Muscle of back (tissue), 11 donors: ENCODE measurements around the gene TCF4. TPM values are rescaled to one million over a fixed set of nuclear protein-coding genes. Genes with fewer than 3 reads are reported as not detected.
A peak's percentile ranks its signal among the peaks of the same experiment; 100 is the strongest.
"Not testable (repeated sequence)": the region's sequence is repeated elsewhere in the genome, so short reads cannot be mapped to it uniquely, and the experiment has no call there.

Experiments
- DNase-seq, 3 donors: peaks; one replicate each; pipeline versions ENCODE4 v3.0.0 to v3.0.0-alpha.2; 2013
- polyA plus RNA-seq, 10 donors: library from polyadenylated mRNA; unstranded; fragments of 120-200 nt; gene quantifications; one replicate each; pipeline ENCODE4 v1.2.1, GENCODE V29; 2013; ENCODE audit not compliant: insufficient read length in 10 of 10

The TCF4 gene
- polyA plus RNA-seq, 10 donors: 96.8 to 173 (median 130) TPM

DNA sequence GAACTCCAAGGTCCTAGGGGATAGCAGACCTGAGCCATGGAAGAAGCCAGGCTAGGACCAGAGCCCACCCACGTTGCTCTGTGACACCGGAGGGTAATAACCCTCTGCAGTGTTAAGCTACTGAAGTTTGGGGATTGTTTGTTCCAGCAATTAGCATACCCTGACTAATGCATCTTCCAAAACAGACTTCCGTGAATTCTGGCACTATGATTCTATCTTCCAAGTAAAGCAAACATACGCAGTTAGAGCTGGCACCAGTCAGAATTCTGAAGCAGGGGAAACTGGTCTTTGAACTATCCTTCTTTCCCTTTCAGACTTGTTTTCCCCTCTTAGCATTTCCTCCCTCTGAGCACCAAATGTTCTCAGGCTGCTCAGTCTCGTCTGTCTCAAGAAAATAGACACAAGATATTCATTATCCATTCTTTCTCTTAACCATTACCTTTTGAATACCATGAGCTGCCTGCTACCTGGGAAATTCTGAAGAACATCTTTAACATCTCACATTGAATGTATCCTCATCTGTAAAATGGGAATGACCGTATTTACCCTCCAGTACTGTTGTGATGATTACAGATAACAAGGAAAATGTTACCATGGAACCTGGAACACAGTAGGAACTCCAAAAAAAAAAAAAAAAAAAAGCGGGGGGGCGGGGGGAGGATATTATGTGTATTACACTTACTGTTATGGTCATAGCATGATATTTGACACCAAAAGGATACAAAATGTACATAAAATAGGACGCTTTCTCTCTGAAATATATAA, 108.2 kb downstream of the TCF4 start:
- DNase-seq: no peak

DNA sequence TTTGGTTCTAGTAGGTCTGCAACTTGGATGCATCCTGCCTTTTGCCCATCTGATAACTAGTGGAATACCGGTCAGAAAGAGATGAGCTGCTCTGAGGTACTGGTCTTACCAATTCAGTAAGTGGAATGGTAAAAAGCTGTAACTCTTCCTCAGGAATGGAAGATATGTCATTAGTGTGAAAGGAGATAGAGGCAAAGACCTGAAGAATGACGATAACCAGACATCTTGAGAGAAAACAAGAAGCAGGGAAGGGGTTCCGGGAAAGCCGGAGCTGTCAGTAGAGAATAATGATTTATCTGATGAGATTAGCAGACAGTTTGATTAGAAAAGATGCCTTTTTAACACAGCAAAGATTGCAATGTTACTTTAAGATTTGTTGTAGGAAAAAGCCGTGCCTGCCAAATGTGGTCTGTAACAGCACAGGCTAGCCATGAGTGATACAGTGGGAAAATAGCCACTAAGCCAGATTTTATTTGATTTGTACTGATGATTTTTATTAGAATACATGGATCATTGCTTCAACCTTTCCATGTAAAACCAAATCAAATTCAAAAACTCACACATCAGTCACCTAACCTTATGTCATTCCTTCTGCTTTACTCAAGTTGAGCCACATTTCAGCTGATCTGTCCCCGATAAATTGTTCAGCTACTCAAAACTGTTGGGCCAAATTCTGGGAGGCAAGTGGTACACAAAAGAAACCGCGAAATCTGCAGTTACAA, 110.0 kb downstream of the TCF4 start:
- peak; percentile 61 to 86 (median 65) for DNase-seq

DNA sequence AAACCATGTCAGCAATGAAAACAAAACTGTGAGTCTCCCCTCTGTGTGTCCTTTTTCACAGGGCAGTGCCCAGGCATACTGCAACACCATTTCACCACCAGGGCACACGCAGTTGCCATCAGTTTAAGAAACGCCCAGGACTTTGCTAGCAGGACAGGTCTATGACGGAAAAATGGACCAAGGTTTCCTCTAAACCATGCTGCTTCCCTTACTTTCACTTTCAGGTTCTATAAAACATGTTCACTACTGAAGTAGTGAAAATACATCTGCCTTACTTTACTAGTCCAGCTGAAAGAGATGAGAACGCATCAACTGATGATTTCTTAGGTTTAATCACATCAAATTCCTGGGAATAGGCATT, 110.5 kb downstream of the TCF4 start:
- DNase-seq: peak; percentile 44 to 82 (median 64)

DNA sequence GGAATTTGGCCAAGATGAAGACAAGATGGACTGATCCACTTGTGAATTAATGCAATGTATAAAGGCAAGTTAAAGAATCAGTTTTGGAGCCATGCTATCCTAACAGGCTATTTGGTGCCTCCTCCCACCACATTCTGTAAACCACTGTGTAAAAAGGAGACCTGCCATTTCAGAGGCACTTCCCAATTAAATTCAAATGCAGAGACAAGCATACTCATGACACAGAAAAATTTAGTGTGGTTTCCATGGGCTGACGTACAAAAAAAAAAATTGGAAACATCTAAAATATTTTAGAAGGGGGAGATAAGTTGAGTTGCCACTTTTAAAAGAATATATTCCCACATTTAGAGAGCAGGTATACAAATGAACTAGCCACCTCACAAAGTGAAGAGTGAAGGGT, 112.1 kb downstream of the TCF4 start:
- DNase-seq: no peak

DNA sequence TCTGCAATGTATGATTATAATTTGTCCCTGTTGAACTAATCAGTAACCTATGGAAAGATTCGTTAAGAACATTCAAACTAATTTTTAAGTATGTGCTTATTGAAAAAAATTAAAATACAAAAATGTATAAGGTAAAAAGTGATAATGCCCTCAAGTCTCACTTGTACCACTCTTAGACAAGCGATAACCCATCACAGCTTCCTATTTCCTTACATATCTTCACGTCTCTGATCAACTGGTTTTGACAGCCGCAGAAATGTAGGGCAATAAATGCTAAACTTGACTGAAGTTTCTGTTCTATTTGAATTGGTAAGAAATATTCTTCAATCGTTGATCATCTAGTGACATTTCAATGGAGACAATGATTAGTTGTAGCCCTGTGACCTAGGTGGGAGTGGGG, 112.5 kb downstream of the TCF4 start:
- no peak for DNase-seq

DNA sequence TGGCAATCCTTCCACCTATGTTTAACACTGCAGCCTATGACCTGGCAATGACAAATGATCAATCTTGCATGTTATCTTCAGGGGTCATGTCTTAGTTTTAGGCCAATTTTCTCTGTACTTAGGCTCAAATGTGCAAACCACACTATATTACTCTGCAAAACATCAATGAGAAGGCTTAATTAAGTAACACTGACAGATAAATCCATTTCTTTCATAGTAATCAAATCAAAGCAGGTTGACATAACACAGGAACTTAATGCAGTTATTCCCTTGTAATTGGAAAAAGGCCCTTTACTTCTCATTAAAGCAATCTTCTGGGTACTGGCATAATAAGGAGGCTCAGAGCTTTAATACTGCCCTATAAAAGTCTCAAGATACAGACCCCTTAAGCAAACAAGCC, 114.4 kb downstream of the TCF4 start:
- DNase-seq: no peak

DNA sequence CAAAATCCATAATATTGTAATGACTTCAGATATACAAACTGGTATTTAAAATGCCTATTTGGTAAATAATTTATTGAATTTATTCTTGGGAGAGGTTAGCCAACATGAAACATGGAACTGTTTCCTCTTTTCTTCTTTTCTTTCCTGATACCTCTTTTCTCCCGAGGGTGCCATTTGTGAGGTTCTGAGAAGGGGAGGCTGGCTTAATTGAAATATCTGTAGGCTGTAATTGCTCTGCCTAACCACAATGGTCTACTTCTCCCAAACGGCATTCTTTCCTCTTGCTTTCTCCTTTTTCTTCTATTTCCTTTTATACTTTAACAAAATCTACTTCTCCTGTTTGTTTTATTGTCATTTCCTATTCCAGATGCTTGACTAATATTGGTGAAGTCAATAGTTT, 114.9 kb downstream of the TCF4 start:
- no peak for DNase-seq

DNA sequence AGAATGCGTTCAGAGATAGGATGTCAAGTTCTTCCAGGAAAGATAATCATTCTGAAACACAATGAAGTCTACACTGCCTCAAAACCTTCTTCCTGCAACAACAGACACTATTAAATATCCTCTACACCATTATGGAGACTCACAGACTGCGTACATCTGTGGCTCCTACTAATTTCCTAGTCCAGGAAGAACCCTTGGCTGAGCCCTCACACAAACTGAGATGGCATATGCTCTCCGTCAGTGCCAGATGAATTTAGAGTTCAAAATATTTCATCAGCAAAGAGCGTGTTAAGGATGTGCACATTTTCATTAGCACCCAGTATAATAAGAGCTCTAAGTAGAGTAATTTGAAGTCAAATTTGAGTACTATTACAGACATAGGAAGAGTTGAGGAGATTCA, 117.2 kb downstream of the TCF4 start:
- DNase-seq: no peak

DNA sequence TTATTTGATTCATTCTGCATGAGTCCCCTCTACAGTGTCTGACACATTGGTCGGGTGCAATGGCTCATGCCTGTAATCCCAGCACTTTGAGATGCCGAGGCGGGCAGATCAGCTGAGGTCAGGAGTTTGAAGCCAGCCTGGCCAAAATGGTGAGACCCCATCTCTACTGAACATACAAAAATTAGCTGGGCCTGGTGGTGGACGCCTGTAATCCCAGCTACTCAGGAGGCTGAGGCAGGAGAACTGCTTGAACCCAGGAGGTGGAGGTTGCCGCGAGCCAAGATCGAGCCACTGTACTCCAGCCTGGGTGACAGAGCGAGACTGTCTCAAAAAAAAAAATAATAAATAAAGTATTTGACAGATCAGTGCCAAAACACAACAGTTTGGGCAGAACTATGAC, 118.9 kb downstream of the TCF4 start:
- not testable (repeated sequence) for DNase-seq

DNA sequence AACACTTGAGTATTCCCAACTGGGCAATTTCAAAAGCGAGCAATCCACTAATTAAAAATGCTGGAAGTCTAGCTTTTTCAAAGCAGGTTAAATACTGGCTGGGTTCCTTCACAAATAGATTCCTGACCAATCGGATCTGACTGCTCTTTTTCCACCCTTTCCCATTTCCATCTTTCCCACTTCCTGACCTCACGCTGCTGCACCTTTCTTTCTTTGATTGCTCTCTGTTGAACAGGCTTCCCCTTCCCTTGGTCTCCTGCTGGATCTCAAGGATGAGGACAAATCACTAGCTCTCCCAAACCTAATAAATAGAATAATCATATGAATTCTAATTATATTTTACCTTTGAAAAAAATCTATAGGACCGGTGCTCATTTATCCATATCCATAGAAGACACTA, 121.2 kb downstream of the TCF4 start:
- DNase-seq: no peak

DNA sequence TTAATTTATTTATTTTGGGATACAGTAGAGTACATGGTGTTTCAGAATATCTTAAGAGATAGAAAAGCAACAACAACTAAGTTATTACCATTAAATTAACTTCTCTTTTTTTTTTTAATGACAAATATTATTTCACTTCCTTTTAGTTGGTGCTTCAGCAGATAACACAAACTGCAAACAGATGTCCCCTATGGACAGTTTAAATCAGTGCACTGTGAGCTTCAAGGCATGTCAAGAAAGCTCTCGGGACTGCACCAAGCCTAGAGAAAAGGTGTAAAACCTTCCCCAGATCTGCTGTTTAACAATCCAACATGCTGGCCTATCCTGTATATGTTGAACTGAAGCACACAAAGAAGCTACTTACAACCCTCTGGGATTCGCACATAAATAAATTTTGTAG, 122.7 kb downstream of the TCF4 start:
- DNase-seq: no peak

DNA sequence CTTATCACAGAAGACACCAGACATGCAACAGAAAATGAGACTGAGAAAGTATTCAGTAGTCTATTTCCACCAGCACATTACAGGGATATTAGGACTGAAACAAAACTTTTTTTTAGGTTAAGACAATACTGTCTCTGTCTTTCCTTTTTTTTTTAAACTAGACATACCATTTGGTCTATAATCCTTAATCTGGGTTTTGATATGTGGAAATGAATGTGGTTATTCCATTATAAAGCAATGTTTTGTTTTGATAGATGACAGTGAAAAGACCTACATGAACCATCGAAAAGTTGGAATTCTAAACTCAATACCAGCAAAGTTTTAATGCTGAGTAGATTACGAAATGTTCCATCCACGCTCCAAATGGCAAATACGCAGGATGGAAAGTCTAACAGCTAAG, 123.4 kb downstream of the TCF4 start:
- DNase-seq: no peak

DNA sequence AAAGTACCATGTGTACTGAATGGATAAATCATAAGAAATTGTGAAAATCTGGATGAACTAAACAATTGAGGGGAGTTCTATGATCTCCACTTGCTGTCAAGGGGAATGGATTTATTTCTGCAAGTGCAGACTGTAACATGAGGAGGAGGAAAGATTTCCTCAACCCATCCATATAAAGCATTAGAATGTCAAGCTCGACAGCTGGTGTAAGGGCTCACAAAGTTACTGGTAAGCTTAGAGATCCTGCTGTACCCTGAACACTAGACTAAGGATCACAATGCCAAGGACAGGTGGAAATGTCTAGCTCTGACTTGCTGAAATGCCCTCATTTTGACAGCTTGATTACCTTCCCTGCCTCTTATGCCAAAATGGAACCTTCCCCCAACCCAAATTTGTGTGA, 125.3 kb downstream of the TCF4 start:
- peak; percentile 30 to 69 (median 53) for DNase-seq

DNA sequence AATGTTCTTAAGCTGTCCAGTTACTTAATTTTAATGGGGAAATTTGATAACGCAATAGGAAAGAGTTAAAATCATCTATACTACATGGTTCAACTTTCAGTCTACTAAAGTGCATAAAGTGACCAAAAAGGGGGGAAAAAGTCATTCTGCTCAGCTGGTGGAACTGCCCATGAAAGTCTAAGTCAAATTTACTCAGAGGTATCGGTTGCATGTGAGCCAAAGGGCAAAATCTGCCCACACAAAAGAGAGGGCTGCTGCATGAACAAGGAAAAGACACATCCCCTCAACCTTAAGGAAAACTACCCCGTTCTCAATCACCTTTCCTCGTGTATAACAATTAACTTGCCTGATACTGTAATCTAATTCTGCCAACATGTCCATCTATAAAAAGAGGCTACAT, 126.1 kb downstream of the TCF4 start:
- DNase-seq: no peak

DNA sequence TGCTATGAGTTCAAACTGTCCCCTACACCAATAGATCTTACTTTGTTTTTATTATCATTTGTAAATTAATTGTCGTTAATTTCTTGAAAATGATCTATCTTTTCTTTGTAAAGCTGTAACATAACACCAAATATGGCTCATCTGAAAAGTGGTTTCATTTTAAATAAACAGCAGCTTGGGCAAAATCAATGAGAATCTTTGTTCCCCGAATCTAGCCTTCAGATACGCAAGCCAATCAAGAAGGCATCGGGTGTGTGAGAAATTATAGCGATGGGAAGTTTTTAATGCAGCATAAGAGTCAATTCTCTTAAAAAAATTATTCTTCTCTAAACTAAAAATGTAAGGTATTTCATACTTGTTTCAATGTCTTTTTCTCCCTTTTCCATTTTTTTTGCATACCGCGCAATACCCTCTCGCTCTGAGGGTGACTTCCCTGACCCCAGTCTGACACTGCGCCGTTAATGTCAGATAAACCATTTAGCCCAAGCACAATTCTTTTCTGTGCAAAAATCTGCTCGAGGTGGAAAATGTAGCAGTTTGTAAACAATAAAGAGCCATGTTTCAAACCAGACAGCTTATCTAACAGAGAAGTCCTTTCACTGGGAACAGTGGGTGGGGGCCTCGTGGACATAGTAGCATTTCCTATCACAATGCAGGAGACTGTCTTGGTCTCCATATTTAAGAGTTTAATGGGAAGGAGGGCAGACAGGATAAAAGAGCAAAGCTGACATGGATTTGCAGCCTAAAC, 129.4 kb downstream of the TCF4 start:
- DNase-seq: no peak

DNA sequence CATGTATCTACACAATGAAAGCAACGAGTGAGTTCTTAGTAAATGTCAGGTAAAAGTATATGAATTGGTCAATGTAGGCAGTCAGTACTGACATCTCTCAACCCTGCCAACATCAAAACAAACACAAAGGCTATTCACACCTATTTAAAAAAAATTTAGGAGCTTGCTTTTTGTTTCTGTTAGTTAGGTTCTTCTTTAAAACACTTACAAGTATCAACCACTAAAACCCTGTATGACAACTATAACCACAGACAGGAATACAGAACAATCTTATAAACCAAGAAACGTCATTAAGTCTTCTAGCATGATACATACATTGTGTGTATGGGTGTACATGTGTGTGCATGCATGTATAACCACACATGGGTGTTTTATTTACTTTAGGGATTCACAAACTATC, 131.0 kb downstream of the TCF4 start:
- no peak for DNase-seq

DNA sequence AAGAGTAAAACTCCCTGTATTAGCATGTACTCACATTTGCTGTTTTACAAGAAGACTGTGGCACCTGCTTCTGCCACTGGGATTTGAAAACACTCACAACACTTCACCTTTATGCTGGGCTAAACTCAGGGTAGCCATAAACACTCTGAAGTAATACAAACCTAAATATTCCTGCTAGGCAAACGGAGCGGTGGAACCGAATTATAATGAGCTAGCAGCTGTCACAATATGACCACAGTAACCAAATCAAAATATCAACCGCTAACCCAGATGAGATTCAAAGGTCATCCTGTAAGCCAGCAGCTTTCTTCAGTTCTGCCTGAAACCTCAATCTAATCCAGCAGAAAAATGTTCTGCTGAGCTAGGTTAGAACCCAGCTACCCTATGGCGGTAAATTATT, 132.1 kb downstream of the TCF4 start:
- DNase-seq: no peak

DNA sequence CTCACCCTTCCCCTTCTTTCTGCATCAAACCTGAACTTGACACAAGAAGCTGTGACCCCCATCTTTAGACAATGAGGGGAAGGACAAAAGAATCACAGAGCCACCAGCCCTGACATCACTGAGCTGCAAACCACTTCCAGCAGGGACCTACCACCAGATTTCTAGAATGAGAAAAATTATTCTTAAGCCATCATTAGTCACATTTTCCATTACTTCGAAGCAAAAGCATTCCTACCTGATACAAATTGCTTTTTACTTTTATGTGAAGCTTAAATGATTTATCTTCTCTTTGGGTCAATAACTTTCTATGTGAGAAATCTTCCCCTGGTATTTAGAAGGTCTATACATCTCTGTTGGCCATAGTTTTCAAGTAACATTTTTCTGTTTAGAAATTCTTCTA, 134.8 kb downstream of the TCF4 start:
- DNase-seq: no peak

DNA sequence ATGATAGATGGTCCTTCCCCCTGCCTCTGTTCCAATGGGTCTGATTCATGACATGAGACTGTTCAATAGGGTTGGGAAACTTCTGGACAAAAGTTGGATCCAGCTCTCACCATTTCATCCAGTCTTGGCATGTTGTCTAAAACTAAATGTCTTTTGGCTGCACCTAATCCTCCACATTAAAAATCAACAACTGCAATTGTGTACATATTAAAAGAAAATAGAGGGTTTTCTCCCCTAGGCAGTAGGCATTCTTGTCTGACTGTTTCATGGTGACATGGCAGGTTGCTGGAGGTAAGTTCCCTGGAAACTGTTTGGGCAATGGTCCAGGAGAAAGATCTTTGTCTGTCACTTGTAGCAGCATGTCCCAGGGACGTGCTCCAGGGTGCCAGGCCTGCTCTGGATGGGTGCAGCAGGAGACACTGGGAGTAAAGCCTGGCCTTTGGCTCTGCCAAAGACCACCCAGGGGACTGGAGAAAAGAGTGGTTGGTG, 135.8 kb downstream of the TCF4 start:
- DNase-seq: peak in 2 of 3 donors; percentile 41 to 66

DNA sequence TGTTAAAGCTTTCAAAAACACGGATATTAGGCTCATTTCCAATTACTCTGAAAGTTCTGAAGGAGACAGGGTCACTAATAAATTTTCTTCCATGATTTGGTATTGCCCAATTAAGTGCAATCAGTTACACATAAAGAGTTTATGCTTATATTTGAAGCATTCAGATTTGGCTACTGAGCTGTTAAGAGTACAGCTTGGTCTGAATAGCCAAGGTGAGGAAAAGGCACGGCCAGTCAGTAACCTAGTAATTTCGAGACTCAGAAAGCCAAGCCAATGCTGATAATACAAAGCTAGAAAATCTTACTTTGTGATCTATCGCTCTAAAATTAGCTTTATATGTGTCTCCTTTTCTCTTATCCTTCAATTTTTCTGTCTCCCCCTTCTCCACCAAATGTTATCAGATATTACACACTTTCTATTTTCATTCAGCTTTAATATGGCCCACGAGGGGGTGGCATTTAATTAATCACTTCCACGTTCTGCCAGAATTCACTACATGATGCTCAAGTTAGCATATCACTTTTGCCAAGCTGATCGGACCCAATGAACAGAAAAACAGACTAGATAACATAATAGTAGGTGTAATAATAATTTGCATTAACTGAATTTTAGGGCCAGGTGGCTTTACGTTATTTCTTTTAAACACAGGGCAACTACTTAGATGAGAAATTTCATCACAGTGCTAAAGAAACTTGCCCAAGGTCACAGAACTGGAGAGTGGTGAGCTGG, 138.4 kb downstream of the TCF4 start:
- DNase-seq: no peak

DNA sequence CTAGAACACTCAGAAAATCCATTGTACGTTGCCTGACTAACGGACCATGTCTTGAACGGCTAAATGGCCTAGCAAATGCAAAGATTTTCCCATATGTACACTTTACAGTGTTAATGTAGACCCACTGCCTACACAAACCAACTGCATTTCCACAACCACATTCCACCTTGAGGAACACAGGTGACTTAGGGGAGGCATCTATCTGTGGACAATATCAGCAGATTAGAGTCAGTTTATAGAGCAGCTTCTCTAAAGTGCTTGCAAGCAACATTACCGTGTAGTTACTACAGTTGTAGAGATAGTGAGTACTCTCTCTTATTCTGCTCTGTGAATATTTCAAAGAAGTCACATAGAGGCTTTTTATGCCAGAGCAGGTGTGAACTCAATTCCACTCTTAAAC, 139.6 kb downstream of the TCF4 start:
- DNase-seq: no peak

DNA sequence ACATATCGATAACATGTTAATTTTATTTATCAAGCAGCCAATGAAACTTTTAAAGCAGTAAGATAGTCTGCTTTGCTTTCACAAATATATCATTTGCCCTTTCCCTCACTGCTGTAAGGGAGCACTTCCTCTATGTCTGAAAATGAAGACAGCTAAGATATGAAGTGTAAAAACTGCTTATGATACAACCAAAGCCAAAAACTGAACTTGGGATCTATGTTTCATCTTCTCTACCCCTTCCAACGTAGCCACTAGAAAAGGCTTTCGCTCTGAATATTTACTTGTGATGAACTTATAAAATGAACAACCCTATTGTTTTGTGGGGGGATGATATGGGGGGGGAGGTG, 140.3 kb downstream of the TCF4 start:
- DNase-seq: no peak
